Stimulated activated CD8-positive, alpha-beta memory T cell treated with anti-CD3 and anti-CD28 coated beads, Interleukin-15, amount 100 ng/mL, for 4 hours (primary cell): ENCODE measurements around the gene UQCRC2.
"Not testable (repeated sequence)": the region's sequence is repeated elsewhere in the genome, so short reads cannot be mapped to it uniquely, and the experiment has no call there.

Source experiments
- DNase-seq, 2 donors: peaks; one replicate each; pipeline ENCODE4 v3.0.0-alpha.2; 2020; ENCODE audit warnings: low read depth in 2 of 2

UQCRC2 gene

DNA sequence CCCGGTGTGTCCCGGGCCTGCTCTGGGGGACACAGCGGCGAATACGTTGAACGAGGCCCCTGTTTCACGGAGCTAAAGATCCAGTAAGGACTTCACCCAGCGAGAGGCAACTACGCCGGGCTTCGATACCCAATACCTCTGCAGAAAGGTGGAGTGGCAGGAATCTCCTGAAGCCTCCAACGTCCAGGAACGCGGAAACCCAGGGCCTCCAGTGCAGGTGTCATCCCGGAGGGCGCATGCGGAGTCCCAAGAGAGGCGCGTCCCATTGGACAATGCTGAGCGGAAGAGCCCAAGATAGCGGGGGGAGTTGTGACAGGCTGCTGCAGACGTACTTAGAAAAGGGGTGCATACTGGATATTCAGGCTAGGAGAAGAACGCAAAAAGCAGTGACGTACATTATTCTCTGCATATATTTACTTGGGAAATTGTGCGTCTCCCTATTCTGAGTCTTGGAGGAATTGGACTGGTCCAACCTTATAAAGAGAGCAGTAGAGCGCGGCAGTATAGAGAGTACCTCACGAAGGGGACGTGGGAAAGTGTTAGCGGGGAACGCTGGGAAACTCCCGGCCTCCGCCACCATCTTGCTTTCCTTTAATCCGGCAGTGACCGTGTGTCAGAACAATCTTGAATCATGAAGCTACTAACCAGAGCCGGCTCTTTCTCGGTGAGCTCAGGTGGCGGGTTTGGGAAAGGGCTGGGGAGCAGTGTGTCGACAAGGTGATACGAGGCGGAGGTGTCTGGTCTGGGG lies at the start of gene UQCRC2:
UQCRC2 (plus strand) TSS at position 569 of the 748 bp plus-strand sequence; CDS start at position 632, 63 bp downstream.
- DNase-seq = peak; percentile 68 to 80

DNA sequence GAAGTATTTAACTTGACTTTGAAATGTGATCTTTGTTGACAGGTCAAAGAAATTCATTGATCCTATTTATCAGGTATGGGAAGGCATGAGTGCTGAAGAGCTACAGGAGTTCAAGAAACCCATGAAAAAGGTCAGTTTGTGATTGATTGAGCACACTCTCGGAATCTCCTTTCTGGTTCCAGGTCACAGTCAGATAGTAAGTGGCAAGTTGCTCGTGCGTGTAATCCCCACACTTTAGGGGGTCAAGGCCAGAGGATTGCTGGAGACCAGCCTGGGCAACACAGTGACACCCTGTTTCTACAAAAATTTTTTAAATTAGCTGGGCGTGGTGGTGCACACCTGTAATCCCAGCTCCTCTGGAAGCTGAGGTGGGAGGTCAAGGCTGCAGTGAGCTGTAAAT lies 20.5 kb upstream of the UQCRC2 start:
- not testable (repeated sequence) for DNase-seq

DNA sequence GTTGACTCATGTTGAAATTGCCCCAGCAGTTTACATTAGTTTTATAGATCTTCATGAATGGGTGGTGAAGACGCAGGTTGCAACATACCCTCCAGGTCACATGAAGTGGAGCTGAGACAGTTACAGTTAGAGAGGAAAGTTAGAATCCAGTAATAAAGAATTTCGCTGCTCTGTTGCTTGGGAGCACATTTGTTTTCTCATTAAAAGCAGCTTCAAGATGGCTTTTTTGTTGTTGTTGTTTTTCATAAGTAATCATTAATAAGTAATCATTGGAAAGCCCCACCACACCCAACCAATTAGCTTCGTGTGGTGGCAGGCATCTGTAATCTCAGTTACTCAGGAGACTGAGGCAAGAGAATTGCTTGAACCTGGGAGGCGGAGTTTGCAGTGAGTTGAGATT lies 19.8 kb upstream of the UQCRC2 start:
- not testable (repeated sequence) for DNase-seq

DNA sequence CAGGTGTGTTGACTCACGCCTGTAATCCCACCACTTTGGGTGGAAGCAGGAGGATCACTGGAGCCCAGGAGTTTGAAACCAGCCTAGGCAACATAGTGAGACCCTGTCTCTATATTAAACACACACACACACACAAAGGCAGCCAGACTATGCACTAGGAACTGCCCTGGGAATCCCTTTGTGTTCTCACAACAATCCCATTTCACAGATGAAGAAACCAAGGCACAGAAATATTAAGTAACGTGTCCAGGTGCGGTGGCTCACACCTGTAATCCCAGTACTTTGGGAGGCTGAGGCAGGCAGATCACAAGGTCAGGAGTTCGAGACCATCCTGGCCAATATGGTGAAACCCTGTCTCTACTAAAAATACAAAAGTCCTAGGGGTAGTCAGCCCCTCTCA lies 19.4 kb upstream of the UQCRC2 start:
- not testable (repeated sequence) for DNase-seq

DNA sequence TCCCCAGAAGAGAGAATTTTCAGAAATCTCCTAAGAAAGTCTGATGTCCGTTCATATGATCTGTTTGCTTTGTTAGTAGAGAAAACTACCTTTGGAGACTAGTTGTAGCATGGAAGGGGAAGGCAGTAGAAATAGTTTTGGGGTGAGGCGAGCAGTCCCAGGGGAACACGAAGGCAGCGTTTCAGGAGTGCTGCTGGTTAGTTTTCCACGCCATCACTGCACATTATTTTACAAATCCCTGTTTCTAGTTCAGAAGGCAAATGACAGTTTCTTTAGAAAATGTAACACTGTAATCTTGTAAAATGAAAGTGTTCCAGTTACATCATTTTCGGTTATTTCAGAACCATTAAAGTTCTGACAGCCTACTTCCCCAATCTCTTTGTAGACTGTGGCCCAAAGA lies 16.9 kb upstream of the UQCRC2 start:
- not testable (repeated sequence) for DNase-seq

DNA sequence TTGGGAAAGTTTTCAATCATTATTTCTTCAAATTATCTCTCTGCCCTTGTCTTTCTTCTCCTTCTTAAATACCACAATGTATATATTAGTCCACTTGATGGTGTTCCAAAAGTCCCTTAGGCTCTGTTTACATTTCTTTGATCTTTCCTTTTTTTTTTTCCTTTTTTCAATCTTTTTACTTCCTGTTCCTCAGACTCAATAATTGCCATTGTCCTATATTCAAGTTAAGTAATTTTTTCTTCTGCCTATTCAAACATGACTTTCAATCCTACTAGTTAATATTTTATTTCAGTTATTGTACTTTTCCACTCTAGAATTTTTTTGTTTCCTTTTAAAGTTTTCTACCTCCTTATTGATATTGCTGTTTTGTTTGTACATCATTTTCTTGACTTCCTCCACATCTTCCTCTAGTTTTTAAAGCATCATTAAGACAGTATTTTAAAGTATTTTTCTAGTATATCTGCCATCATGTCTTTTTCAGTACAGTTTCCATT lies 15.8 kb upstream of the UQCRC2 start:
- no peak for DNase-seq

DNA sequence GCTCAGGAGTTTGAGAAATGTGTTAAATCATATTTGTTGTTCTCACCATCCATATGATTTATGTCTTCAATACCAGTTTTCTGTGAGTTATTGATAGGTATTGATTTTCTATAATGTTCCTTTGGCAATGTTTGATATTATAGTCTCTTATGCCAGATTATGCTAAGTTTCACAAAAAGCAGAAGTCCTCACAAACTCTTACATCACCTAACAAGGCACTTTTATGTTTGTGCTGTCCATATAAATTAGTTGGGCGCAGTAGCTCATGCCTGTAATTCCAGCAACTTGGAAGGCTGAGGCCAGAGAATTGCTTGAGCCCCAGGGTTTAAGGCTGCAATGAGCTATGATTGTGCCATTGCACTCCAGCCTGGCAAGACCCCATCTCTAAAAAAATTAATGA lies 12.6 kb upstream of the UQCRC2 start:
- DNase-seq = no peak

DNA sequence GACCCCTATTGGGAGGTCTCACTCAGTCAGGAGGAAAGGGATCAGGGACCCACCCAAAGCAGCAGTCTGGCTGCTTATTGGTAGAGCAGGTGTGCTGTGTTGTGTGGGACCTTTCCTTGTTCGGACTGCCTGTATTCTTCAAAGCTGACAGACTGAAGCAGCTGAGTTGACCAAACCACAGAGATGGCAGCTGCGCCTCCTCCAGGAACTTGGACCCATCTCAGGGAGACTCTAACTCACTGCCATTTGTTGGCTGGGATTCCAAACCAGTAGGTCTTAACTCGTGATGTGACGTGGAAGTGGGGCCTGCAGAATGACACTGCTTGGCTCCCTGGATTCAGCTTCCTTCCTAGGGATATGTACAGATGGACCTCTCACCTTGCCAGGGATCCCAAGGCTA lies 9.6 kb upstream of the UQCRC2 start:
- no peak for DNase-seq

DNA sequence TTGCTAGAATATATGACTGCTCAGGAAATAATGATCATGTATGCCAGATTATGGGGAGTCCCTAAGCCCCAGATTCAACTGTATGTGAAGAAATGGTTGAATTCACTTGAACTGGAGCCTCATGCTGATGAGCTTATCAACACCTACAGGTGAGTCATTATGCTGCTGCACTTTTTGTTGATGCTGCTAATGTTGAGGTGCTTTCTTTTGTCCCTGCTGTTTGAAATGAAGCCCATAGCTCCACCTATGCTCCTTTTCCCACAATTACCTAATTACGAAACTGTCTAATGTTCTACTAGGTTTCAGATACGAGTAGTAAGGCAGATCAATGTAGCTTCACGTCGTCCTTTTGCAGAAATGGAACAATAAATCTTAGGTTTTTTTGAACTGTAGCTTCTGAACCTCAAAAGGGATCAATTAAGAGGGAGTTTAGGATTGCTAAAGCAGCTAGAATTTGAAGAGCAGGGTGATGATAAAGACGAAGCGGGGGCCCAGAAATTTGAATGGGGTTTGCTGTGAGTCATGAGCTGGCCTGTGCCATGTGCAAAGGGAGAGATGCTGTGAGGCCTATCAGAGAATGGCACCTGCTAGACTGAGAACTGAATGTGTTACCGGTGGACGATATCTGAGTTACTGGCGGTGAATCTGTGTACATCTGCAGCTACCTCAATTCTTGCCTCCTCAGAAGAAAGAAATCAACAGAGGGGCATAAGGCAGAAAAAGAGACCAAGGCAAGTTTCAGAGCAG lies 6.1 kb upstream of the UQCRC2 start:
- no peak for DNase-seq

DNA sequence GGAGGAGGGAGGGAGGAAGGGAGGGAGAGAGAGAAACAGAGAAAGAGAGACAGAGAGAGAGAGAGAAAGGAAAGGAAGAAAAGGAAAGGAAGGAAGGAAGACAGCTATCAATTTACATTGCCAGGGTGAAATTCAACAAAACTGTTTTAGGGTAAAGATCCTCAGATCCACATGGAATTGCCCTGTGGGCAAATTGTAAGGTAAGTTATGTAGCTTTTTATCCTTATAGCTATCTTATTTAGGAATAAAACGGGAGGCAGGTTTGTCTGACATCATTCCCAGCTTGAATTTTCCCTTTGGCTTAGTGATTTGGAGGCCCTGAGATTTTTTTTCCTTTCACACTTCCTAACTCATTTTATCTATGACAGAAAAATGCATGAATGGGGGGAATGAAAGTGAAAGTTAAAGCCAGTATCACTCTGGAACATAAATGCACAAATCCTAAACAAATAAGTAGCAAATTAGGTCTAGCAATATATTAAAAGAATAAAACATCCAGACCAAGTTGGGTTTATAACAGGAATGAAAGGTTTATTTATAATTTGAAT lies 3.4 kb upstream of the UQCRC2 start:
- no peak for DNase-seq

DNA sequence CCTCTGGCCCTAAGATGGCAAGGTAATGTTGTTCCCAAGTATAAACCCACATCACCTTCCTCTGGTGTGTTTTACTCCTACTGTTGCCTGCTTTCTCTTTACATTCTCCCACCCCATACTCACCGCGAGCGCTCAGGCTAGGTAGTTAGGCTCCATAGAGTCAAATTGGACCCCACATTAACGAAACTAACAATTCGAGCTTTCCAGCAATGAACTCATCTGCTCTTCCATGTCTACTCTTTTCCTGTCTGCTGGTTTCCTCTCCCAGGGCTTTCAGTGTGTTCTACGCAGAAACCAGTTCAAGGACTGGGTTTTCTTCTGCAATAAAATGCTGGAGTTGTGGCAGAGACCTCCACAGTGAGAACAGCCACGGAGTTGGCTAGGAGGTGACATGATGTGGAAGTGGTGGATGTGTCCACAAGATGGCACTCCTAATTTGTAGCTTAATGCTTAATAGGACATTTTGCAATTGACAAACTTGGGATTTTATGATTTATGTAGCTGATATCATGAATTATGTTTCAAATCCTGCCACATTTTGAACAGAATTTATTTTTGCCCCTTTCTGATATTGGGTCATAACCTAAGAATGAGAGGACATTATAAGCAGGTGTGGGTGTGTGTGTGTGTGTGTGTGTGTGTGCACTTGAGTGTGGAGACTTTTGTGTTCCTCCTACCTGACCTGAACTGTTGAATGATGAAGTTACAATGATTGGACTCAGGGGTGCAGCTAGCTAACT lies 2.2 kb upstream of the UQCRC2 start:
- DNase-seq = no peak

DNA sequence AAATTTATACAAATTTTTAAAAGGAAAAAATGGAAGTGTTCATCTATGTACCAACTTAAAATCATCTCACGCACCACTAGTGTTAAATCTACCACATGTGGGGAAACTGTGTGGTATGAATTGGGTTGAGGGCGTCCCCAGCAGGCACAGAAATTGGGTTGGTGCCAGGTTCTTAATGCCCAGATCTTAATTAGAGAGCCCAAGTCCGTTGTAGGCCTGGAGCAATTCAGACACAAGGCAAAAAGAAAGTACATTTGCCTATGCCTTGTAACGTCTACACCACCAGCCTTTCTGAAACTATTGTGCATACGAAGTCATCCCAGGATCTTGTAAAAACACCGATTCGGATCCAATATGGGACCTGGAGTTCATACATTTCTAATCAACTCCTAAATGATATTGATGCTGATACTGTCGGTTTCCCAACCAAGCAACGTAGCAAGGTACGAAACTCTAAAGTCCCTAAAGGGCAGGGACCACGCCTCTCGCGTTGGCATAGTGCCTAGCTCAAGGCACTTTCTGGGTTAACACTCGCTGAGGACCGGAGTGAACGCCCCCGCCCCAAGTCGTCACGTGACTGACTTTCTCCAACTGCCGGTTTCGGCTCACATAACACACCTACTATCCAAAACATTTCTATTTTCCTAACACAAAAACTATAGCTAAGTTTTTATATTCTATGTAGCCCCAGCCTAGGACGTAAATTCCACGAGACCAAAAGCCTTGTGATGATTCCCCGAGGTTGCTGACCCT lies 945 bp upstream of the UQCRC2 start:
- DNase-seq = peak; percentile 54 to 69

DNA sequence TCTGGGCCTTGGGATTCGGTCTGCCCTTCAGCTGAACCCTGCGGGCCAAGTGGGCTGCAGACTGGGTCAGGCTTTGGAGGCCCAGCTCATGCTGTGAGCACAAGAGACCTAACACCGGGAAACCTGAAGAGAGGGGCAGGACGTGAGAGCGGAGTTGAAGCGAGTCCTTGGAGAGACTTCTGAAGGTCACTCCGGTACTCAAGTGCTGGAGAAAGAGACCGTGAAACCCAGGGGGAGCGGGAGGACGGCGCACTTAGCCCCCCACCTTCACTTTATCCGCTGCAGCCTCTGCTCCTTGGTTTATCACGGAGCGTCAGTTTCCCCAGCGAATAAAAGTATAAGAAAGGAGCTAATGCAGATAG lies 361 bp downstream of the UQCRC2 start:
- no peak for DNase-seq

DNA sequence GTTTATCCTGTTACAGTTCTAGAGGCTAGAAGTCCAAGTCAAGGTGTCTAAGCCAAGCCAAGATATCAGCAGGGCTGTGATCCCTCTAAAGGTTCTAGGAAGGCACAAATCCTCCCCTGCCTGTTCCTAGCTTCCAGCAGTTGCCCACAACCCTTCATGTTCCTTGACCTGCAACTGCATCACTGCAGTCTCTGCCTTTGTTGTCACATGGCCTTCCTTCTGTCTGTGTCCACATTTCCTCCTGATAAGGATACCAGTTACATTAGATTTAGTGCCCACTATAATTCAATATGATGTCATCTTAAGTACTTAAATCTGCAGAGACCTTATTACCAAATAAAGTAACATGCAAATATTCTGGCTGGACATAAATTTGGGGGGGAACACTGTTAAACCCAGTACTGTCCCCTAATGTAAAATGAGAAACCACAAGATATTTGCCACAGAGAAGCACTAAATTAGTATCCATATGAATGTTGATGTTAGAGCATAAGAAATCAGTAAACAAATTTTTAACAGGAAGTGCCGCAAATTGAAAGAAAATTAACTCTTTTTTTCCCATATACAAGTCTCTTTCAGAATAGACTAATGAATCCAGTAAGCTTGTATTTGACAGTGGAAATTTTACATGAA lies 4.7 kb downstream of the UQCRC2 start:
- DNase-seq = no peak

DNA sequence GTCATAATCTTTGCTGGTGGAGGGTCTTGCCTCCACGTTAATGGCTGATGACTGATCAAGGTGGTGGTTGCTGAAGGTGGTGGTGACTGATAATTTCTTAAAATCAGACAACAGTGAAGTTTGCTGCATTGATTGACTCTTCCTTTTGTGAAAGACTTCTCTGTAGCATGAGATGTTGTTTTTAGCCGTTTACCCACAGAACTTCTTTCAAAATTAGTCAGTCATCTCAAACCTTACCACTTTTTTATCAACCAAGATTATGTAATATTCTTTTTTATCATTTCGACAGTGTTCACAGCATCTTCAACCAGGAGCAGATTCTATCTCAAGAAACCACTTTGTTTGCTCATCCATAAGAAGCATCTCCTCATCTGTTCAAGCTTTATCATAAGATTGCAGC lies 5.9 kb downstream of the UQCRC2 start:
- DNase-seq = no peak

DNA sequence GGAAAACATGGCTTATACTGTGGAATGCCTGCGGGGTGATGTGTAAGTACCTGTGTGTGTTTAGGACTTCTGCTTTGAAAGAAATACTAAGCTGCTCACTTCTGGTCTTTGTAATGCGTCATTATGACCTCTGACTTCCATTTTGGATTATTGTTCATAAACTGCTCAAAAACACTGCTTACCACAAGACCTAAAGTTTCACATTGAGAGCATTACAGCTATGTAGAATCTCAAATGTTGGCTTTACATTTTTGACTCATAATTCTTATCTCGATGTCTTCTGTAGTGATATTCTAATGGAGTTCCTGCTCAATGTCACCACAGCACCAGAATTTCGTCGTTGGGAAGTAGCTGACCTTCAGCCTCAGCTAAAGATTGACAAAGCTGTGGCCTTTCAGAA lies 9.3 kb downstream of the UQCRC2 start:
- no peak for DNase-seq

DNA sequence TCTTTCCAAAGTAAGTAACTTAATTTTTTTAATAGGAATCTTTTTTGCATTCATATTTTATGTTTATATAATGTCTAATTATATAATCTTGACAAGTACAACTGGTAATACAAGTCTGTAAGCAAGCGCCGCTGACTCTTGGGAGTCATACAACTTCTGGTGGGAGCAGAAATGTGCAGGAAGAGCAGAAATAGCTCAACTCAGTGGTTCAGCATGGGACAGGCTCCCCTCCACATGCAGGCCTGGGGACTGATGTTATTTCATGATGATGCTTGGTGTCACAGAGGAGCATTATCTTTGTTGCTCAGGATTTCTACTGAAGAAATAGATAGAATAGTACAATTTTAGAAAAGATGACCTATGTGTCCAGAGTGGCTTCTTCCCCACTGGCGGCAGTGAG lies 10.7 kb downstream of the UQCRC2 start:
- no peak for DNase-seq

DNA sequence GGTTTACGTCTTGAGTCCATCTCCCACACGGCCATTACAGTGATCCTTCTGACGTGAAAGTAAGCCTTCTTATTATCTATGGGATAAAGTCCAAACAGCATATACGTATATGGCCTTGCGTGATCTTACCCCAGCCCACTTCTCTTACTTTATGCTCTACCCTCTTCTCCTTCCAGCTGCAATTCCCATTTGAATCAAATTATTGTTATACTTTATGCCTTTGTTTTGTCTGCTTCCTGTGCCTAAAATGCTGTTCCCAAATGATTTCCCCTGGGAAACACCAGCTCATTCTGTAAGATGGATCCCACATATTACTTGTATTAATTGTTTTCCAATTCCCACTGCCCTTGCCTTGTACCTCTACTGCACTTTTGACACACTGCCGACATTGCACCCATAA lies 11.2 kb downstream of the UQCRC2 start:
- DNase-seq = no peak

DNA sequence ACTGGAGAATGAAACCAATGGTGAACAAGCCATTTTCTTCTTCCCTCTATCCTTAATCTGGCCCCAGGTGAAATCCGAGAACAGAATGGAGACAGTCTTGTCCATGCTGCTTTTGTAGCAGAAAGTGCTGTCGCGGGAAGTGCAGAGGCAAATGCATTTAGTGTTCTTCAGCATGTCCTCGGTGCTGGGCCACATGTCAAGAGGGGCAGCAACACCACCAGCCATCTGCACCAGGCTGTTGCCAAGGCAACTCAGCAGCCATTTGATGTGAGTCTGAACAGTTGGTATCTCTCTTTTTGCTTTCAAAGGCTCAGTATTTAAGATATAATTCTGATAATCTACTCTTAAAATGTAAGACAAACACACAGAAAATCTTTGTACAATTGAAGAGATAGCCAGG lies 18.7 kb downstream of the UQCRC2 start:
- no peak for DNase-seq

DNA sequence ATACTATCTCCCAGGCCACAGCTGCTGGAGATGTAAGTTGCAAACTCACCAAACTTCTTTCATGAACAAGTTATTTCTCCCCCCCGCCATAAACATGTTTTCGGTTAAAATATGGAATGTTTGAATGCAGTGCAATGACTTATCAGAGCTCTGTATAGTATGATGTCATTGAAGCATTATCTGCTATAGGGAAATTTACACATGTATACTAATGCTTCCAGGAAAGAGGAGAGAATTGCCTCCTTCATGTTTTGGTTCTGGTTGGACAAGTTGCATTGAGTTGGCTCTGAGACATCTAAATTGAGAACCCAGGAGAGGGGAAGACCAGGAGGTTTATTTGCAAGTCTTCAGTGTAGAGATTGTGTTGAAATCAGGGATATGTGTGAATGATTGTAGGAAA lies 20.8 kb downstream of the UQCRC2 start:
- no peak for DNase-seq

DNA sequence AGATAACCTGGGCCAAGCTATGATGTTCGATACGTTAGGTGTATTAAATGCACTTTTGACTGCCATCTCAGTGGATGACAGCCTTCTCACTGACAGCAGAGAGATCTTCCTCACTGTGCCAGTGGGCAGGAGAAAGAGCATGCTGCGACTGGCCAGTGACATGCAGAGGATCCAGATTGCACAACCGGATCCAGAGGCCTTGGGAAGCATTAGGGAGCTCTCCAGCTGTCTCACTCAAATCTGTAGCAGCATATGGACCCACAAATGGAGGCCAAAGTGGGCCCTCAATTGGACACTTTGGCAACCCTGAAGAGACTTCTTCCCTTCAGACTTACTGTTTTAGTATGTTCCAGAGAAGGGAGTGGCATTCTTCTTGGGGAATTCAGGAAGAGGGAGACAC lies 26.9 kb downstream of the UQCRC2 start:
- no peak for DNase-seq
